Vagina (tissue), 2 donors: ENCODE data around the gene PDXP. TPM values are rescaled to one million over a fixed set of nuclear protein-coding genes. Genes with fewer than 3 reads are reported as not detected.
A peak's percentile ranks its signal among the peaks of the same experiment; 100 is the strongest.

Experiments
- DNase-seq, 2 donors: peaks; one replicate each; pipeline ENCODE4 v3.0.0-alpha.2; 2017; ENCODE audit errors: extremely low spot score in 2 of 2
- H3K27ac ChIP-seq: fragments of 200-600 bp; sonication (generic); one replicate; pipeline ENCODE4 v1.5.1; 2019
- H3K27me3 ChIP-seq: fragments of 200-600 bp; sonication (generic); one replicate; pipeline ENCODE4 v1.5.1; 2019
- H3K36me3 ChIP-seq, 2 donors: fragments of 200-600 bp; sonication (generic); one replicate each; pipeline ENCODE4 v1.5.1; 2017 to 2019
- H3K4me1 ChIP-seq: fragments of 200-600 bp; sonication (generic); one replicate; pipeline ENCODE4 v1.5.1; 2019
- H3K4me3 ChIP-seq, 2 donors: fragments of 200-600 bp; sonication (generic); 1 replicate in 1 of 2; 2 replicates in 1 of 2; pipeline ENCODE4 v1.5.1; 2016 to 2019
- H3K9me3 ChIP-seq: fragments of 200-600 bp; sonication (generic); one replicate; pipeline ENCODE4 v1.5.1; 2019
- CTCF ChIP-seq, 3 experiments: fragments of 450-650 bp in 2 of 3; fragments of 200-600 bp in 1 of 3; sonication (generic) in 1 of 3; IDR thresholded peaks; one replicate each; pipeline ENCODE4 v1.5.1; 2017 to 2019; ENCODE audit warnings: antibody characterized with exemption in 3 of 3, mild to moderate bottlenecking in 2 of 3, moderate library complexity in 2 of 3
- POLR2A ChIP-seq, 2 donors: fragments of 450-650 bp; IDR thresholded peaks; one replicate each; pipeline ENCODE4 v1.6.1; 2017; ENCODE audit warnings: antibody characterized with exemption in 2 of 2, mild to moderate bottlenecking in 2 of 2, moderate library complexity in 2 of 2
- POLR2AphosphoS5 ChIP-seq, 2 donors: sonication (generic); formaldehyde crosslinking; IDR thresholded peaks; one replicate each; pipeline ENCODE4 v1.9.0; 2017; ENCODE audit warnings: antibody characterized with exemption in 2 of 2, mild to moderate bottlenecking in 2 of 2, low read depth in 1 of 2; ENCODE audit not compliant: insufficient read depth in 1 of 2
- intact Hi-C: fragments of 100-400 bp; cut with DNase I; formaldehyde crosslinking; loops from one replicate; pipeline ENCODE4 v1.15.1; 2023
- total RNA-seq: library from RNA; depleted of rRNA; stranded (reverse); fragments of >200 nt; gene quantifications from one replicate; pipeline ENCODE4 v1.2.3, GENCODE V29; 2016

PDXP gene
- total RNA-seq, 1 donor from 2014 or later, result 6.4 TPM

GRCh38 chr22:37632174-37633088 is 26.1 kb upstream of the PDXP start:
- Histone ChIP-seq H3K4me3 (no peak overlapping the region), H3K27me3 (no peaks in the 10 kb centered on the region), H3K4me1 (peaks cover 42% of the 10 kb centered on the region), H3K9me3 (no peaks in the 10 kb centered on the region), H3K36me3 (peaks cover 0 to 26% of the 10 kb centered on the region in 2 donors), H3K27ac (peak overlapping the region; percentile 82)
- no peak for TF ChIP-seq POLR2AphosphoS5 (IDR thresholded peaks at IDR 0.05; ENCODE audit: insufficient read depth in 1 of 2, low read depth in 1 of 2)
- no peak for TF ChIP-seq POLR2A (IDR thresholded peaks at IDR 0.05)
- no peak for TF ChIP-seq CTCF (IDR thresholded peaks at IDR 0.05)
- intact Hi-C loops, result loop anchor here (5.0 kb wide), 1 partner anchor 40 kb away; no protein-coding TSS in a partner anchor
- no peak for DNase-seq

DNA sequence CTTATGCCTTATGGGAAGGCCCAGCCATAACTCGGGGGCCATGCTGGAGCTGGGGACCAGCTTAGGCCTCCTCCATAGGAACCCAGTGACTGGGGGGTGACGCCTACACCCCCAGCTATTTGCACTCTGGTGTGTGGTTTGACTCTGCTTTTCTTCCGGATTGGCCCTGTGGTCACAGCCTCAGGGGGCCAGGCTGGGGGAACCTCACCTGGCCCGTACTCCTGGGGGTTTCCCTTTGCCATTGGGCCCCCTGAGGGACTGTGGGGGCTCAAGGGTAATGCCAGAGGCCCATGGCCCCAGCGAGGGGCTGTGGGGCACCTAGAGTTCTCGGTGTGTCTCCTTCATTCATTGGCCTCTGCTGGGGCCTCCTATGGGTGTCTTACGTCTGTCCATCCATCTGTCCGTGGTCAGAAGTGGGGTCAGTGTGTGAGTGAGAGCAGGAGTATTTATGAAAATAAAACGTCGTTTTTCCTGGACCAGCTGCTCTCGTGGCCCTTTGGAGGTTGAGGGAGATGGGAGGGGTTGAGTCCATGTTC is 25.4 kb upstream of the PDXP start:
- Histone ChIP-seq H3K27ac (peak overlapping the region; percentile 82), H3K4me3 (peak overlapping the region; percentile 7 to 39), H3K36me3 (peaks cover 0 to 26% of the 10 kb centered on the region in 2 donors), H3K27me3 (no peaks in the 10 kb centered on the region), H3K9me3 (no peaks in the 10 kb centered on the region), H3K4me1 (peaks cover 48% of the 10 kb centered on the region)
- TF ChIP-seq POLR2AphosphoS5 (IDR thresholded peaks at IDR 0.05; ENCODE audit: insufficient read depth in 1 of 2, low read depth in 1 of 2) (no peak), POLR2A (IDR thresholded peaks at IDR 0.05) (no peak), CTCF (IDR thresholded peaks at IDR 0.05) (no peak)
- intact Hi-C loops, result loop anchor here (5.0 kb wide), 1 partner anchor 39 kb away; no protein-coding TSS in a partner anchor
- DNase-seq, result no peak

- H3K27ac ChIP-seq, result peak overlapping the region; percentile 82
- intact Hi-C loops, result loop anchor here (5.0 kb wide), 1 partner anchor 38 kb away; no protein-coding TSS in a partner anchor
- H3K36me3 ChIP-seq, result peaks cover 0 to 26% of the 10 kb centered on the region in 2 donors
- no peaks in the 10 kb centered on the region for H3K9me3 ChIP-seq
- DNase-seq, result peak in 1 of 2 donors; percentile 96
- H3K4me3 ChIP-seq, result peak overlapping the region; percentile 7 to 39
- H3K4me1 ChIP-seq, result peaks cover 55% of the 10 kb centered on the region
- TF ChIP-seq POLR2A (IDR thresholded peaks at IDR 0.05), result no peak
- peak in 1 of 3 experiments; percentile 4 for TF ChIP-seq CTCF (IDR thresholded peaks at IDR 0.05)
- peak in 1 of 2 donors; percentile 82 for TF ChIP-seq POLR2AphosphoS5 (IDR thresholded peaks at IDR 0.05; ENCODE audit: insufficient read depth in 1 of 2, low read depth in 1 of 2)
- no peaks in the 10 kb centered on the region for H3K27me3 ChIP-seq
Observed at GRCh38 chr22:37633625-37634416, 24.7 kb upstream of the PDXP start.

GRCh38 chr22:37634417-37634924 is 24.1 kb upstream of the PDXP start:
- TF ChIP-seq POLR2AphosphoS5 (IDR thresholded peaks at IDR 0.05; ENCODE audit: insufficient read depth in 1 of 2, low read depth in 1 of 2), result no peak
- no peak for TF ChIP-seq POLR2A (IDR thresholded peaks at IDR 0.05)
- TF ChIP-seq CTCF (IDR thresholded peaks at IDR 0.05), result no peak
- H3K27ac ChIP-seq, result peak overlapping the region; percentile 82

More at GRCh38 chr22:37634417-37634924, 24.1 kb upstream of the PDXP start:
- peaks cover 0 to 24% of the 10 kb centered on the region in 2 donors for H3K36me3 ChIP-seq
- intact Hi-C loops, result loop anchor here (5.0 kb wide), 1 partner anchor 38 kb away; no protein-coding TSS in a partner anchor
- H3K27me3 ChIP-seq, result no peaks in the 10 kb centered on the region
- H3K9me3 ChIP-seq, result no peaks in the 10 kb centered on the region
- no peak for DNase-seq
- peak overlapping the region; percentile 7 to 39 for H3K4me3 ChIP-seq
- peaks cover 60% of the 10 kb centered on the region for H3K4me1 ChIP-seq
